ENCODE measurements around the gene RARS1.

- TF ChIP-seq CTCF (IDR thresholded peaks at IDR 0.05; ENCODE audit: low read depth, low read length), result no peak
- no peak for TF ChIP-seq EZH2phosphoT487 (IDR thresholded peaks at IDR 0.05; ENCODE audit: low read depth)
Observed at GRCh38 chr5:168446983-168447619, 39.2 kb upstream of the RARS1 start.

Measured in OCI-LY3 (cell line).